Caco-2 (cell line): ENCODE measurements around the gene HLCS. TPM values are rescaled to one million over a fixed set of nuclear protein-coding genes. Genes with fewer than 3 reads are reported as not detected.
"Not testable (repeated sequence)": the region's sequence is repeated elsewhere in the genome, so short reads cannot be mapped to it uniquely, and the experiment has no call there.

Experiments
- BruUV-seq: library from RNA; stranded (reverse); fragments of 400-500 nt; replicated peaks from 2 replicates; lab custom pipeline; 2021; lab: Mats Ljungman, UMichigan
- CTCF ChIA-PET: fragments of 300-600 bp; sonication (Branson Sonifier 250); formaldehyde crosslinking; loops from one replicate; lab custom pipeline; 2022; ENCODE audit warnings: antibody characterized with exemption; lab: Charles Lee
- POLR2A ChIA-PET: fragments of 300-600 bp; sonication (Branson Sonifier 250); formaldehyde crosslinking; loops from one replicate; lab custom pipeline; 2022; ENCODE audit warnings: antibody characterized with exemption; lab: Charles Lee
- DNase-seq, 2 experiments: peaks; one replicate each; pipeline versions ENCODE4 v3.0.0 to v3.0.0-alpha.2; 2020 to 2022
- H3K27me3 ChIP-seq: replicated peaks from 2 replicates; pipeline ENCODE4 v1.6.0; 2011; ENCODE audit warnings: low read length; ENCODE audit not compliant: control insufficient read depth, insufficient read depth
- H3K36me3 ChIP-seq: 2 replicates; pipeline ENCODE4 v1.5.1; 2011; ENCODE audit warnings: low read length; ENCODE audit not compliant: control insufficient read depth, insufficient read depth
- H3K4me1 ChIP-seq: fragments of 250-450 bp; sonication (Bioruptor Pico); 2 replicates; pipeline ENCODE4 v1.5.1; 2020; ENCODE audit warnings: mild to moderate bottlenecking
- H3K4me3 ChIP-seq: 2 replicates; pipeline ENCODE4 v1.5.1; 2011; ENCODE audit warnings: low read depth, mild to moderate bottlenecking, control low read depth, low read length
- H3K9me3 ChIP-seq: fragments of 250-450 bp; sonication (Bioruptor Pico); 2 replicates; pipeline ENCODE4 v1.5.1; 2020; ENCODE audit warnings: mild to moderate bottlenecking, moderate library complexity
- H3K27ac Mint-ChIP-seq: one replicate; pipeline ENCODE4 v1.8.0; 2022; ENCODE audit warnings: mixed read lengths; ENCODE audit not compliant: unreplicated experiment
- H3K27me3 Mint-ChIP-seq: one replicate; pipeline ENCODE4 v1.8.0; 2022; ENCODE audit warnings: mixed read lengths; ENCODE audit not compliant: insufficient read depth, unreplicated experiment
- H3K36me3 Mint-ChIP-seq: one replicate; pipeline ENCODE4 v1.8.0; 2022; ENCODE audit warnings: mild to moderate bottlenecking, mixed read lengths; ENCODE audit not compliant: insufficient read depth, unreplicated experiment
- H3K4me1 Mint-ChIP-seq: one replicate; pipeline ENCODE4 v1.8.0; 2022; ENCODE audit warnings: low read depth, mixed read lengths; ENCODE audit not compliant: unreplicated experiment
- H3K4me3 Mint-ChIP-seq: one replicate; pipeline ENCODE4 v1.8.0; 2022; ENCODE audit warnings: mild to moderate bottlenecking, moderate library complexity, mixed read lengths; ENCODE audit not compliant: unreplicated experiment
- H3K9me3 Mint-ChIP-seq: one replicate; pipeline ENCODE4 v1.8.0; 2022; ENCODE audit warnings: mixed read lengths; ENCODE audit not compliant: unreplicated experiment
- intact Hi-C: fragments of 100-400 bp; cut with micrococcal nuclease; formaldehyde crosslinking; loops from one replicate; pipeline ENCODE4 v1.10.0; 2022; ENCODE audit not compliant: unreplicated experiment
- total RNA-seq: library from RNA; stranded (reverse); gene quantifications from 2 replicates; pipeline ENCODE4 v1.2.3, GENCODE V29; 2022
- TF ChIP-seq, protein P1 (sequence below), 2 experiments: fragments of 200-600 bp in 1 of 2; IDR thresholded peaks; 1 replicate in 1 of 2; 2 replicates in 1 of 2; pipeline versions ENCODE4 v1.5.1 to v1.8.0; 2011 to 2022; ENCODE audit warnings: antibody characterized with exemption in 1 of 2, control low read depth in 1 of 2, inconsistent platforms in 1 of 2, low read depth in 1 of 2, low read length in 1 of 2, mild to moderate bottlenecking in 1 of 2, moderate library complexity in 1 of 2; ENCODE audit not compliant: insufficient read depth in 1 of 2, severe bottlenecking in 1 of 2, unreplicated experiment in 1 of 2

The HLCS gene
- total RNA-seq, 1 experiment from 2014 or later = 26.2 TPM

DNA sequence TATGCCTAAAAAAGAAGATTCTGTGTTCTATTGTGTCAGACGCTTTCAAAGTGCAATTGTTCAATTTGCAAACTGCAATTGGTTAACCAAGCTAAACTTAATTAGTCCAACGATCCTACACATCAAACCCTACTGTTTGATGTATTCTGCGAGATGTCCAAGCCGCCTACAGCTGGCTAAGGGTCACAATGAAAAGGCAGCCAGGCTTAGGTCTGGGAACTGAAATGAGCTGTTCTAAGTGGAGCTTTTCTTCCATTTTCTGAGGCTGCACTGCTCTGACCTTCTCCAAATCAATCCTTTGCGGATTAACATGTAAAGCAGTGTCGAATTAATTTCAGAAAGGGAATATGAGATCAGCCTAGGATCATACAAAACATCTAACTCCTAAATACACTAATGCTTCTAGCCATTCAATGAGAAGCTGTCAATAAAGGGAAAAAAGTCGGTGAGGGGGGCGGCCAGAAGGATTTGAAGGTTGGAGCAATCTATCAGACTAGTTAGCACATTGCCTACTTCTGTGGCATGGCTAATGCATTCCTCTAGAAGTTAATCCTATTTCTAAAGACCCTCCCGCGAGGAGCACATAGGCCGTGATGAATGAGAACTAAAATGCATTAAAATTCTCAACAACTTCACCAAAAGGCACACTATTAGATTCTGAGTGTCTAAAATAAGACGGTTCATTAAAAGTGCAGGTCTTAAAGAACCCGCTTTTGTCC is 148.6 kb downstream of the HLCS start:
- H3K4me1 Mint-ChIP-seq = no peaks in the 10 kb centered on the region
- BruUV-seq = no TSS peak
- Histone ChIP-seq H3K36me3 (no peaks in the 10 kb centered on the region), H3K4me1 (no peaks in the 10 kb centered on the region), H3K9me3 (no peaks in the 10 kb centered on the region), H3K4me3 (no peak overlapping the region), H3K27me3 (no peaks in the 10 kb centered on the region)
- intact Hi-C loops = no loop called here
- CTCF ChIA-PET = no interaction called here
- H3K9me3 Mint-ChIP-seq = no peaks in the 10 kb centered on the region
- no peak for DNase-seq
- H3K27me3 Mint-ChIP-seq = no peaks in the 10 kb centered on the region
- POLR2A ChIA-PET = no interaction called here
- TF ChIP-seq, protein P1, sequence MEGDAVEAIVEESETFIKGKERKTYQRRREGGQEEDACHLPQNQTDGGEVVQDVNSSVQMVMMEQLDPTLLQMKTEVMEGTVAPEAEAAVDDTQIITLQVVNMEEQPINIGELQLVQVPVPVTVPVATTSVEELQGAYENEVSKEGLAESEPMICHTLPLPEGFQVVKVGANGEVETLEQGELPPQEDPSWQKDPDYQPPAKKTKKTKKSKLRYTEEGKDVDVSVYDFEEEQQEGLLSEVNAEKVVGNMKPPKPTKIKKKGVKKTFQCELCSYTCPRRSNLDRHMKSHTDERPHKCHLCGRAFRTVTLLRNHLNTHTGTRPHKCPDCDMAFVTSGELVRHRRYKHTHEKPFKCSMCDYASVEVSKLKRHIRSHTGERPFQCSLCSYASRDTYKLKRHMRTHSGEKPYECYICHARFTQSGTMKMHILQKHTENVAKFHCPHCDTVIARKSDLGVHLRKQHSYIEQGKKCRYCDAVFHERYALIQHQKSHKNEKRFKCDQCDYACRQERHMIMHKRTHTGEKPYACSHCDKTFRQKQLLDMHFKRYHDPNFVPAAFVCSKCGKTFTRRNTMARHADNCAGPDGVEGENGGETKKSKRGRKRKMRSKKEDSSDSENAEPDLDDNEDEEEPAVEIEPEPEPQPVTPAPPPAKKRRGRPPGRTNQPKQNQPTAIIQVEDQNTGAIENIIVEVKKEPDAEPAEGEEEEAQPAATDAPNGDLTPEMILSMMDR (IDR thresholded peaks at IDR 0.05; ENCODE audit: insufficient read depth in 1 of 2, low read depth in 1 of 2, low read length in 1 of 2, severe bottlenecking in 1 of 2, unreplicated experiment in 1 of 2) = no peak
- no peak overlapping the region for H3K27ac Mint-ChIP-seq
- no peak overlapping the region for H3K4me3 Mint-ChIP-seq
- no peaks in the 10 kb centered on the region for H3K36me3 Mint-ChIP-seq

DNA sequence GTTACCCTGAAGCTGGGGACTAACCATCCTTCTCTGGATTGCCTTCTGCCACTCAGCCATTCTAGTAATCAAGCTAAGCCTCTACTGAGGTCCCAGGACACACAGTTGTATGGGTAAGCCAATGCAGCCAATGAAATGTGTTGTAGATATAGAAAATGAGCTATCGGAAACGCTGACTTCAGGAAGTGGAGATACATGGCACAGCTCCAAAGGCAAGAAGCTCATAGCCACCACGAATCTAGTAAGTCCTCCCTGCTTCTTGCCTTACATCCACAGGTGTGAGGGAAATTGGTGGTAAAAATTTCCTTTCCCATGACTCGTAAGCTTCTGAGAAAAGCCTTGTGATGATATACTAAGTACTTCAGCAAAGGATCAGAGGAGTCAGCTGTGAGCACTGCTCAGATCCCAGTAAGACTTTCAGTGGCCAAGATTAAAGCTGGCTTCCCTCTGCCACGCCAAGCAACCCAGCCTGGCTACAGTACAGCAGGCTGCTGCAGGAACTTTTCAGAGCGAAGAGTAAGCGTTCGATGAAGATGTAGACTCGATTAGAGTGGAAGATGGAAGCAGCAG is 149.8 kb downstream of the HLCS start:
- Mint-ChIP-seq H3K4me1 (no peaks in the 10 kb centered on the region), H3K36me3 (no peaks in the 10 kb centered on the region), H3K9me3 (no peaks in the 10 kb centered on the region), H3K4me3 (no peak overlapping the region), H3K27me3 (no peaks in the 10 kb centered on the region), H3K27ac (no peak overlapping the region)
- no TSS peak for BruUV-seq
- POLR2A ChIA-PET = no interaction called here
- Histone ChIP-seq H3K27me3 (no peaks in the 10 kb centered on the region), H3K9me3 (no peaks in the 10 kb centered on the region), H3K4me1 (no peaks in the 10 kb centered on the region), H3K36me3 (no peaks in the 10 kb centered on the region), H3K4me3 (no peak overlapping the region)
- TF ChIP-seq, protein P1 (IDR thresholded peaks at IDR 0.05; ENCODE audit: insufficient read depth in 1 of 2, low read depth in 1 of 2, low read length in 1 of 2, severe bottlenecking in 1 of 2, unreplicated experiment in 1 of 2) = no peak
- intact Hi-C loops = no loop called here
- no peak for DNase-seq
- CTCF ChIA-PET = no interaction called here

DNA sequence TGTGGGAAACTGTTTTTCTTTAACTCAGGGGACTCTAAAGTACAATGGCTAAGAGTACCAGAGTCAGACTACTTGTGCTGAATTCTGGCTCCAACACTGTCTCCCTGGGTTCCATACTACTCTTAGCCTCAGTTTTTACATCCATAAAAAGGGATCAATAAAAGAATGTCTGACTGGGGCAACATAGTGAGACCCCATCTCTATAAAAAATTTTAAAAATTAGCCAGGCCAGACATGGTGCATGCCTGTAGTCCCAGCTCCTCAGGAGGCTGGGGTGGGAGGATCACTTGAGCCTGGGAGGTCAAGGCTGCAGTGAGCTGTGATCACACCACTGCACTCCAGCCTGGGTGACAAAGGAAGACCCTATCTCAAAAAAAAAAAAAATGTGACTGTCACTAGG is 150.4 kb downstream of the HLCS start:
- H3K4me1 Mint-ChIP-seq, H3K36me3 Mint-ChIP-seq, H3K27me3 Mint-ChIP-seq, POLR2A ChIA-PET, CTCF ChIA-PET, H3K4me3 Mint-ChIP-seq, intact Hi-C loops, H3K9me3 ChIP-seq, H3K27ac Mint-ChIP-seq, H3K27me3 ChIP-seq, H3K36me3 ChIP-seq, H3K4me3 ChIP-seq, H3K9me3 Mint-ChIP-seq, BruUV-seq, H3K4me1 ChIP-seq, DNase-seq: not testable (repeated sequence)
